GM23338 (cell line): ENCODE measurements around the gene POLR3E.

Source experiments
- CREB1 ChIP-seq: fragments of 250-450 bp; sonication (Bioruptor Pico); IDR thresholded peaks from 2 replicates; pipeline ENCODE4 v1.5.0; 2020; ENCODE audit warnings: low read depth, mild to moderate bottlenecking, moderate library complexity
- CTCF ChIP-seq, 2 experiments: fragments of 200-600 bp in 1 of 2; sonication (generic) in 1 of 2; conservative IDR thresholded peaks; 2 replicates each; pipeline versions ENCODE4 v1.5.1 to v1.6.1; 2016 to 2017; ENCODE audit warnings: antibody characterized with exemption in 2 of 2, low read depth in 2 of 2, mild to moderate bottlenecking in 2 of 2, moderate library complexity in 1 of 2
- EZH2 ChIP-seq: fragments of 200-600 bp; sonication (generic); IDR thresholded peaks from one replicate; pipeline ENCODE4 v1.8.0; 2017; ENCODE audit warnings: antibody characterized with exemption, mild to moderate bottlenecking, low read depth; ENCODE audit not compliant: unreplicated experiment
- EZH2phosphoT487 ChIP-seq: fragments of 200-600 bp; sonication (generic); IDR thresholded peaks from one replicate; pipeline ENCODE4 v1.8.1; 2018; ENCODE audit warnings: antibody characterized with exemption; ENCODE audit not compliant: unreplicated experiment
- JUNB ChIP-seq: IDR thresholded peaks from one replicate; pipeline ENCODE4 v1.6.1; 2016; ENCODE audit warnings: antibody characterized with exemption; ENCODE audit not compliant: unreplicated experiment
- NANOG ChIP-seq: IDR thresholded peaks from 2 replicates; pipeline ENCODE4 v1.6.1; 2016; ENCODE audit warnings: antibody characterized with exemption, borderline replicate concordance
- POLR2AphosphoS5 ChIP-seq: IDR thresholded peaks from 2 replicates; pipeline ENCODE4 v1.6.1; 2016; ENCODE audit warnings: antibody characterized with exemption, low read depth
- REST ChIP-seq: IDR thresholded peaks from one replicate; pipeline ENCODE4 v1.6.1; 2018; ENCODE audit warnings: antibody characterized with exemption; ENCODE audit not compliant: unreplicated experiment
- STAT1 ChIP-seq: IDR thresholded peaks from one replicate; pipeline ENCODE4 v1.6.1; 2016; ENCODE audit warnings: antibody characterized with exemption; ENCODE audit not compliant: unreplicated experiment
- ZNF114 ChIP-seq: fragments of 250-450 bp; sonication (Bioruptor Pico); IDR thresholded peaks from 2 replicates; pipeline ENCODE4 v1.5.0; 2020; ENCODE audit warnings: mild to moderate bottlenecking, moderate library complexity

DNA sequence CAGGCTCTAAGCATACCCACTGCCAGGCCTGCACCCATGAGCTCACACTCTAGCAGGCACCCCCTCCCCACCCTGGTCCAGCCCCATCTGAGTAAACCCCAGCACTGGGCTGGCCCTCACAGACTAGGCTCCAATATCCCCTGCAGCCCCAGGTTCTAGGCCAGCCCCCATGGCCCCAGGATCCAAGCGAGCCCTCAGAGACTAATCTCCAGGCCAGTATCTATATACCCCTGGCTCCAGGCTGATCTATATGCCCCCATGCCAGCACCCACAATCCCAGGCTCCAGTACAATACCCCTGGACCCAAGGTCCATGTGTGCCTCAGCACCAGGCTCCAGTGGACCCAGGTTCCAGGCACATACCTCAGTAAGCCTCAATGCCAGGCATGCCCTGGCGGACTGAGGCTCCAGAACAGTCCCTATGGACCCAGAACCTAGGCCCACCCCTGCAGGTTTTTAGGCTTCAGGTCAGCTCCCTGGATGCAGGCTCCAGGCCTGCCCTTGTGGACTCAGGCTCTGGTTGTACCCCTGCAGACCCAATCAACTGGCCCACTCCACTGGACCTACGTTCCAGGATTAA, 38.5 kb downstream of the POLR3E start:
- TF ChIP-seq CTCF (conservative IDR thresholded peaks at IDR 0.05; ENCODE audit: low read depth in 2 of 2) (no peak), EZH2 (no peak), REST (no peak), JUNB (no peak), POLR2AphosphoS5 (no peak), ZNF114 (CRISPR knock-in tag) (no peak), CREB1 (CRISPR knock-in tag) (no peak), NANOG (no peak), EZH2phosphoT487 (no peak), STAT1 (no peak)
